NCI-H774 (cell line): ENCODE data around the gene SMAD3.

ENCODE experiments used
- DNase-seq: peaks from one replicate; lab custom pipeline; 2025; lab: John Stamatoyannopoulos, UW

The SMAD3 gene

DNA sequence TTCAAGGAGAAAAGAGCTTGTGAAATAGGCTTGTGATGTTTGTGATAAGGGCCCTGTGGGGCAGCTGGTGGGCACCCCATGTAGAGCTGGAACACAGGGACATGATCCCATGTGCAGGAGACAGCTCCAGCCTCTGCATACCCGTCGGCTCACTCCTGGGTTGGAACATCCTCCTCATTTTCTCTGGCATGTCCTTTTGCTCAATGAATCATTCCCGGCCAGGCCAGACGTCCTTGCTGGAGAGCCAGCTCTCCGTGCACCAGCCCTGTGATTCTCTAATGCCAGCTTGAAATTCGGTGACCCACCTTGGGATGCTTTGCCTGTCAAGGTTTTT is 77.3 kb downstream of the SMAD3 start:
- DNase-seq = no peak

DNA sequence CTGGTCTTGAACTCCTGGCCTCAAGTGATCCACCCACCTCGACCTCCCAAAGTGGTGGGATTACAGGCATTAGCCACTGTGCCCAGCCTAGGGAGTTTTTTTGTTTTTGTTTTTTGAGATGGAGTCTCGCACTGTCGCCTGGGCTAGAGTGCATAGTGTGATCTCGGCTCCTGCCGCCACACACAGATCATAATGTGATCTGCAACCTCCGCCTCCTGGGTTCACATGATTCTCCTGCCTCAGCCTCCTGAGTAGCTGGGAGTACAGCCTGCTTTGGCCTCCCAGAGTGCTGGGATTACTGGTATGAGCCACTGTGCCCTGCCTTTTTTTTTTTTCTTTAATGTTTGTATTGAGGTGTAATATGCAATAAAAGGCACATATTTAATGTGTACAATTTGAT is 78.2 kb downstream of the SMAD3 start:
- no peak for DNase-seq

- DNase-seq = no peak
Measured at GRCh38 chr15:67144609-67145311, 79.4 kb downstream of the SMAD3 start.

- DNase-seq = no peak
Measured at GRCh38 chr15:67145312-67145610, 79.9 kb downstream of the SMAD3 start.

DNA sequence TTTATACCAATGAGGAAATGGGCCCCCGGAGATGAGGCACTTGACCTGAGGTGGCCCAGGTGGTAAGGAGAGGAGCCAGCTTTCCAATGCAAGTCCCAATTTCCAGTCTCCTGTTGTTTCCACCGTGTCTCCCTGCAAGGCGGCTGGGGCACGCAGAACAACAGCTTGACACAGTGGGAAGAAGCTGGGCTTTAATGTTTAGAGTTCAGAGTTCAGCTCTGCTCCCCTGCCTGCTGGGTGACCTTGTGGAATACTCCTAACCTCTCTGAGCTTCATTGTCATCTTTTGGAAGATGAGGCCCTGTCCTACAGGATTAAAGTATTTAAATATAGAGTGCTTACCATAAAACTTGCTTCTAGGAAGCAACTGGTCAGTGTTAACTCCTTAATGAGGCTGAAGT is 80.3 kb downstream of the SMAD3 start:
- no peak for DNase-seq

- DNase-seq = no peak
Measured at GRCh38 chr15:67146234-67146633, 80.8 kb downstream of the SMAD3 start.

GRCh38 chr15:67146875-67147381 is 81.5 kb downstream of the SMAD3 start:
- no peak for DNase-seq

DNA sequence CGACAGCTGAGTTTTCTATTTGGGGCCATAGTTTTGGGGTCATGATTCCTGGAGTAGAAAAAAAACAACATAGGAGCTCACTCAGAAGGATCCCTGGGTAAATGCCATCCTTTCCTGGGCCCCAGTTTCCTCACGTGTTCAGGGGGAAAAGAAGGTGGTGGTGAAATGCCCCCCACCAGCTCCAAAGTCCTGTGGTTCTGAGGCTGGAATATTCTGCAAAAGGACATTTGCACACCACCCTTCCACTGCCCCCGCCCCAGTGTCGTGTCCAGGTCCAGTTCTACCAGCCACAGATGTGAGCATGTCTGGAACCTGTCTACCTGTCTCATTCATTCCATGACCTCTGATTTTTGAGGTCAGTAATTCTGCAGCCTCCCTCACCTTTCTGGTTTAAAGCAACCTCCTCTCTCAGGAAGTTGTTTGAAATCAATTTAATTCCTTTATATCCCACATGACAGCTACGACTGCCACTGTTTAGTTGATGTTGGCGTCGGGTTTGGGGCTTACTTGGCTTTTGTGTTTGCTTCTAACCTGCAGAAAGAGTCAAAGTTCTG is 82.1 kb downstream of the SMAD3 start:
- no peak for DNase-seq

DNA sequence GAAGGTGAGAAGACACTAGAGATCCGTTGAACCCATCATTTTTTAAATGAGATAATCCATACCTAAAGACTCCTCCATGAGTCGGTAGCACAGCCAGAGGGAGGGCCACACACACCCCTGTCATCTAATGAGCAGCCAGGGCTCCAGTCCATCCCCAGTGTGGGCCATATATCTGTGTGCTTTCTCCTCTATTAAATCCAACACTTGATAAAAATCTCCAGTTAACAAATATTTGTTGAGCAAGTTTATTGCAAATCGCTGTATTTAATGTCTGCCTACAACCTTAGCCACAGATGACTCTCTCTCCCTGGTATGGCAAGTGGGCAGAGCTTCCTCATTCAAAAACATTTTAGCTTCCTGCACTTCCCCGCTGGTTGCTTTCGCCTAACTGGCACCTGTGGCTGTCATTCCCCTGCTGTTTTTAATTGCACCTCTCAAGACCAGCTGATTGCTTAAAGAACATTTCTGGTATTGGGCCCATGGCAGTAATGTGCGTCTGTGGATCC is 82.8 kb downstream of the SMAD3 start:
- DNase-seq = peak; percentile 26

DNA sequence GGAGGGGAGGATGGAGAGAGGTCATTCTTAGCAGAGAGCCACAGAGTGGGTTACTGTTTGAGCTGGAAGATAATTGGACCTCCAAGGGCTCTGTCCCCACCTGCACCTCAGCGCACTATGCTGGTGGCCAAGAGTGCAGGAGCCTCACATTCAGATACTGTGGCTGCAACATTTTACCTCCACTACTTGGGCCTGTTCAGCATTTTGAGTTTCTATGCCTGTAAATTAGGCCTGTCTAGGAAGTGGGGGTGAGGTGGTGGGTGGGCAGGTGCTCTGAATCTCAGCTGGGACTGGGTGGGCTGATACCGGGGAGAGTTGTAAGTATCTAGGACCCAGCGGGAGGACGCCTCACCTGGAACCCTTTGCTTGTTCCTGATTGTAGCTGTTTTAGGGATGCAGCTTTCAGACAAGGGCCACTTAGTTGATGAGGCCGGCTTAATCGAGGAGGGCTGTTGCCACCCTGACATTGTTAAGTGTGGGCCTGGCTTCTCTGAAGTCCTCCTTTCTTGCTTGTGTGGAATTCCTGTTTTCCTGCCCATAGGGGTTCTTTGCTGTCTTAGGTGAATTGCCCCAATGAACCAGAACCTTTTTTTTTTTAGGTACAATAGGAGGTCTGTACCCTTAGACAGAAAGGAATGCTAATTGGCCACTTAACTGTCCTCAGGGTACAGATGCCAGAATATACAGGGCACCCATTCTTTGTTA is 83.8 kb downstream of the SMAD3 start:
- no peak for DNase-seq

- no peak for DNase-seq
Measured at GRCh38 chr15:67149773-67150022, 84.3 kb downstream of the SMAD3 start.

GRCh38 chr15:67150023-67150860 is 84.8 kb downstream of the SMAD3 start:
- no peak for DNase-seq

GRCh38 chr15:67152429-67152828 is 87.0 kb downstream of the SMAD3 start:
- no peak for DNase-seq

DNA sequence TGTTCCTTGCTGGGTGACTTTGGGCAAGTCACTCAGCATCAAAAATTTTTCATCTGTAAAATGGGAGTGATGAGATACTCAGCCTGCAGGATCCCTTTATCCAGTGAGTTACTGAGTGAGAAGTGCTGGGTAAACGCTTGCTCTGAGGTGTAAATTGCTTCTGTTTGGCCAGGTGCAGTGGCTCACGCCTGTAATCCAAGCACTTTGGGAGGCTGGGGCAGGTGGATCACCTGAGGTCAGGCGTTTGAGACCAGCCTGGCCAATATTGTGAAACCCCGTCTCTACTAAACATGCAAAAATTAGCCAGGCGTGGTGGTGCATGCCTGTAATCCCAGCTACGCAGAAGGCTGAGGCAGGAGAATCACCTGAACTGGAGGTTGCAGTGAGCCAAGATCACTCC is 87.6 kb downstream of the SMAD3 start:
- DNase-seq = peak; percentile 57

- no peak for DNase-seq
Measured at GRCh38 chr15:67154249-67154648, 88.8 kb downstream of the SMAD3 start.

GRCh38 chr15:67156426-67156825 is 91.0 kb downstream of the SMAD3 start:
- DNase-seq = no peak

GRCh38 chr15:67156834-67157233 is 91.4 kb downstream of the SMAD3 start:
- DNase-seq = no peak

DNA sequence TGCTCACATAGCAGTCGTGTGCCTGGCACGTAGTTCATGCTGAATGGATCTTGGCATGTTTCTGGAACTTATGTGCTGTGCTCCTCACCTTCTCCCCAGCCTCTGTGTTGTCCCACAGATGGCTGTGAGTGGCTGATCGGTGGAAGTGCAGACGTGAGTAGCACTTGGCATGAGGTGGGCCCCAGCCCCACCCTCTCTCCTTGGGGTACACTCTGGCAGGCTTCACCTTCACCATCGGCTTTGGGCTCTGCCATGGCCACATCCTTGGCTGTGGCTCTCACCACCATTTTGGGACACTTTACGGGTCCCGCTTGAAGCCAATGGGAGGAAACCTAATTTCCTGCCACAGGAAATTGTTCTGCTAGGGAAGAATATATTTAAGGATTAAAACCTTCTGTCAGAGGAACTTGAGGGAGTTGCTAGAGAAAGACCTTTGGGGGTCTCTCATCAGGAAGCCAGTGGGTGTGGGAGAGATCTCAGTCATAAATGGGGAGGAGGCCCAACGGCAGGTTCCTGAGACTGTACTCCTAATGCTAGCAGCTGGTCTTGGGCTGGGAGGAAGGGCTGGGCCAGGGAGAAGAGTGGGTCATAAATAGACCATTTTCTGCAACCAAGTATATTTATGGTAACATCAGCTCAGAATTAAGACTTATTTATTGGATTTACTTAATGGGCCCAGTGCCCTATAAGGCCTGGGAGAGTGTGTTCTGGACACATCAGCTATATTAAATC is 92.3 kb downstream of the SMAD3 start:
- no peak for DNase-seq

GRCh38 chr15:67158367-67158766 is 93.0 kb downstream of the SMAD3 start:
- DNase-seq = no peak

- DNase-seq = no peak
Measured at GRCh38 chr15:67161412-67161811, 96.0 kb downstream of the SMAD3 start.

DNA sequence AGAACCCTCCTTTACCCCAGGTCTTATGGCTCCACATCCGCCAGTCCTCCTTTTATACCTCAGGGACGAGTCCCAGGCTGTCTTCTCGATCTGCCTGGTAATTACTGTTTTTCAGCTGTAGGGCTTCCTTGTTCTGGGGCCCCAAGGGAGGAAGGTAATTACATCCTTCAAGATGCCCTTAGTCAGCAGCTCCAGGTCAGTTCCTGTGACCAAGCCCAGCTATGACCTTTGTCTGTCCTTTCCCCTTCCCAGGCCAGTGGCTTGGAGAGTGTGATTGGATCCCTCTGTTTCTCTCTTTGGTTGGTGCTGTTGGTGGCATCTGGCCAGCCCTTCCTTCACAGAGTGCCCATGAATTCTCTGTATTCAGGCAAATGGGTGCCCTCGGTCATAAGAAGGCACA is 96.5 kb downstream of the SMAD3 start:
- no peak for DNase-seq

DNA sequence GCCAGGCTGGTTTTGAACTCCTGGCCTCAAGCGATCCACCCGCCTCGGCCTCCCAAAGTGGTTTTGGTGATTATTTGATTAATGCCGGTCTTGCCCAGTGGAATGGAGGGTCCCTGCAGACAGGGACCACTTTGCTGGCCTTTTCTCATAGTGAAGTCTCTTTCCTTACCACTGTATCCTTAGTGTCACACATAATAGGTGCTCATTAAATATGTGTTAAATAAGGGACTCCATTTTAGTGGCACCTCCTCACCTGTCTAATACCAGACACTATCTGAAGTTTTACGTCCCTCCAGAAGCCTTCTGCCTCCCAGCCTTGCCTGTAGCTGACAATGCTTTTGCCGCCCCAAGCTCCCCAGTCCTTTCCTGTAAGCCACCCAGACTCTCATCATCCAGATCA is 97.8 kb downstream of the SMAD3 start:
- DNase-seq = no peak
